ENCODE results near the gene KCNQ2. TPM values are rescaled to one million over a fixed set of nuclear protein-coding genes. Genes with fewer than 3 reads are reported as not detected.

Gene KCNQ2
- total RNA-seq, 4 donors from 2014 or later = not detected

DNA sequence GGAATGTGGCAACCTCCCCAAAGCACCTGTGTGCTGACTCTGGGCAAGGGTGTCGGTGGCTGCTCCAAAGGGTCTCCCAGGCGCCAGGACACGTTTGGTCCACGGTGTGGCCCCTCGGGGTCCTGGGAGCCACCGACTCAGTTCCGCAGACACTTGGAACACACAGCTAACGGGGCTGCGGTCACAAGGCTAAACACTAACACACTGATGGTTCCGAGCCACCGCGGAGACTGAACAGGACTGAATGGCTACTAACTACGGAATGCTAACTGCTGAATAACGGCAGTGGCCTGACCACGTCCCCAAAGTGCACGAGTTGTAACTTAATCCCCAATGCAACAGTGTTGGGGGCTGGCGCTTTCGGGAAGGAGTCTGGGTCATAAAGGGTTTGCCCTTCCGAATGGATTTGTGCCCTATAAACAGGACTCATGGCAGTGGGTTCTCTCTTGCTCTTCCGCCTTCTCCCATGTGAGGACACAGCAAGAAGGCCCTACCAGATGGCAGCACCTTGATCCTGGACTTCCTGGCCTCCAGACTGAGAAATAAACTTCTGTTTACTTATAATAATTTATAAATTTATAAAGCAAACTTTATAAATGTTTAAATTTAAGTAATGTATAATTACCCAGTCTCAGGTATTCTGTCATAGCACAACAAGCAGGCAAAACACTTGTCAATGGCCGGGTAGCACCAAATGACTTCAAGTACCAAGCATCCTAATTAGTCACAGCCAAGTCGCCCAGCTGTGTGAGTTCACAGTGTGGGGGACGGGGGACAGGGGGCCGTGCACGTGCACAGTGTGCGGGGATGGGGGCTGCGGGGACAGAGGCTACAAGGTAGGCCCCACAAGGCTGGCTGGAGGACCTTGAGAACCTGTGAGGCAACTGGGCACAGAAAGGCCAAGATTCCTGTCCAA is 28.7 kb upstream of the KCNQ2 start:
- DNase-seq (ENCODE audit: low spot score) (no peak), ATAC-seq (ENCODE audit: low FRiP score) (no peak)
- TF ChIP-seq, protein P1, sequence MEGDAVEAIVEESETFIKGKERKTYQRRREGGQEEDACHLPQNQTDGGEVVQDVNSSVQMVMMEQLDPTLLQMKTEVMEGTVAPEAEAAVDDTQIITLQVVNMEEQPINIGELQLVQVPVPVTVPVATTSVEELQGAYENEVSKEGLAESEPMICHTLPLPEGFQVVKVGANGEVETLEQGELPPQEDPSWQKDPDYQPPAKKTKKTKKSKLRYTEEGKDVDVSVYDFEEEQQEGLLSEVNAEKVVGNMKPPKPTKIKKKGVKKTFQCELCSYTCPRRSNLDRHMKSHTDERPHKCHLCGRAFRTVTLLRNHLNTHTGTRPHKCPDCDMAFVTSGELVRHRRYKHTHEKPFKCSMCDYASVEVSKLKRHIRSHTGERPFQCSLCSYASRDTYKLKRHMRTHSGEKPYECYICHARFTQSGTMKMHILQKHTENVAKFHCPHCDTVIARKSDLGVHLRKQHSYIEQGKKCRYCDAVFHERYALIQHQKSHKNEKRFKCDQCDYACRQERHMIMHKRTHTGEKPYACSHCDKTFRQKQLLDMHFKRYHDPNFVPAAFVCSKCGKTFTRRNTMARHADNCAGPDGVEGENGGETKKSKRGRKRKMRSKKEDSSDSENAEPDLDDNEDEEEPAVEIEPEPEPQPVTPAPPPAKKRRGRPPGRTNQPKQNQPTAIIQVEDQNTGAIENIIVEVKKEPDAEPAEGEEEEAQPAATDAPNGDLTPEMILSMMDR (IDR thresholded peaks at IDR 0.05) = no peak

DNA sequence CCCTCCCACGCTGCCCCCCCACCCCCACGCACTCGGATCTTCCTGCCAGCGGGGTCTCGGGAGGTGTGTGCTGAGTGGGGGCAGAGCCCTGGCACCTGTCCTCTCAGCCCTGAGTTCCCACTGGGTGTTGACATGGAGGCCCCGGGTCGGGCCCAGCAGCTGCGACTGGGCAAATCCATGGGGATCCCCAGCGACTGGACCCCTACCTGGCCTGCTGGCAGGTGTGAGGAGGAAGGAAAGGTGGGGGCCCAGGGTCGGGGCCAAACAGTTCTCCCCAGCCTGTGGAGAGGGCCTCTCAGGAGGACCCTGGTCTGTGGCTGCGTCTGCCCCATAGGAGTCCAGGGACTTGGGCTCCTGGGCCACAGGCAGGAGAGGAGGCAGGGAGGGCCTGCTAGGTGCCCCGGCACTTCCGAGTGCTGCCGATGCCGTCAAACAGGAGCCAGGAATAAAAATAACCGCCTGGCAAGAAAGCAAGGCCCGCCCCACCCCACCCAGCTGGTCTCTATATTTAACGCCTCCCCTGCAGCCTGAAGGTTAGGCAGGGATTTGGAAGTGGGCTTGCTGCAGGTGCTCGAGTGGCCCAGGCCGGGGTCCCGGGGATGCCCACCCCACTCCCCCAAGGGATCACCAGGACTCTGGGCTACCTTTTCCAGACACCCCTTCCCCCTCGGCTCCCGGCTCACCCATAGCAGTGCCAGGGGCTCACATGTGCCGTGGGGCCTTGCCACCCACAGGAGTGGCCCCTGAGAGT is 27.9 kb upstream of the KCNQ2 start:
- DNase-seq (ENCODE audit: low spot score) (no peak), ATAC-seq (ENCODE audit: low FRiP score) (no peak)
- TF ChIP-seq, protein P1 (IDR thresholded peaks at IDR 0.05) = no peak

DNA sequence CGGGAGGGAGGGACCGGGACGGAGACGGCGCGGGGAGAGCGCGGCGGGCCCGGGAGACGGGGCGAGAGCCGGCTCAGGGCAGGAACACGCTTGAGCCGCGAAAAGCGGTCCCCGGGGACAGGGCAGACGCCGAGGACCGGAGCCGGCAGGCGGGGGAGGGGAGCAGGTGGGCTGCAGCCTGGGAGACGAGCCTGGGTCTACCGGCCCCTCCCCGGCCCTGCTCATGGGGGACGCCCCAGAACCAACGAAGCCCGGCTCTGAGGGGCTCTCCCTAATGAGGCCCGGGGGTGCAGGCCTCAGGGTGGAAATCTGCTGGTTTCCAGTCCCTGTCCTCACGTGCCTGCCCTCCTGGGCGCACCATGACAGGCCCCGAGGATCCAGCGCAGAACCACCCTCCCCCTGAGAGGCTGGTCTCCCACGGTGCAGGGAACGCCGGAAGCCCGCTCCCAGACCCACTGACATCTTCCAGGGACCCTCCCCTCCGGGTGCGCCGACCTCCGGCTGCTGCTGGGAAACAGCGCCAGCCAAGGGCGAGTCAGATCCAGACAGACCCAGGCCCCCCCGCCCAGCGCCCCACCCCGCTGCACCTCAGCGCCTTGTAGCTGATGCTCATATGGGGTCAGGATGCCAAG is 27.0 kb upstream of the KCNQ2 start:
- ATAC-seq (ENCODE audit: low FRiP score) (no peak), DNase-seq (ENCODE audit: low spot score) (no peak)
- TF ChIP-seq, protein P1 (IDR thresholded peaks at IDR 0.05) = no peak

DNA sequence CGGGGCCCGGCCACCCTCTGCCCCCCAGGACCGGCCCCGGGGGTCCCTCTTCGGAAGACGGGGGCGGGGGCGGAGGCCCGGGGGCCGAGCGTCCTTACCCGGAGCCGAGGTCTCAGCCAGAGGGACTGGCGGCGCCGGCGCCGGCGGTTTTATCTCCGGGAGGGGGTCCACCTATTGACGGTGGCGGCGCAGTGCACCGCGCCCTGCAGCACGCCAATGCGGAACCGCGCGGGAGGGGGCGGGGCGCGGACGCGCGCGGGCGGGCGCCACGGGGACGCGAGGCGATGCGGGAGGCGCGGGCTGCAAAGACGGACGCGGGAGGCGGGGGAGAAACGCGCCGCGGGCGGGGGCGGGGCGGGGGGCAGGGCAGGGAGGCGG is 26.5 kb upstream of the KCNQ2 start, which contains the start of gene EEF1A2:
Gene EEF1A2, minus strand, starts transcription at position 124 of the 378 bp plus-strand sequence. CDS start 1,320 bp downstream, outside the sequence.
- TF ChIP-seq, protein P1 (IDR thresholded peaks at IDR 0.05) = no peak
- DNase-seq (ENCODE audit: low spot score) = no peak
- no peak for ATAC-seq (ENCODE audit: low FRiP score)

DNA sequence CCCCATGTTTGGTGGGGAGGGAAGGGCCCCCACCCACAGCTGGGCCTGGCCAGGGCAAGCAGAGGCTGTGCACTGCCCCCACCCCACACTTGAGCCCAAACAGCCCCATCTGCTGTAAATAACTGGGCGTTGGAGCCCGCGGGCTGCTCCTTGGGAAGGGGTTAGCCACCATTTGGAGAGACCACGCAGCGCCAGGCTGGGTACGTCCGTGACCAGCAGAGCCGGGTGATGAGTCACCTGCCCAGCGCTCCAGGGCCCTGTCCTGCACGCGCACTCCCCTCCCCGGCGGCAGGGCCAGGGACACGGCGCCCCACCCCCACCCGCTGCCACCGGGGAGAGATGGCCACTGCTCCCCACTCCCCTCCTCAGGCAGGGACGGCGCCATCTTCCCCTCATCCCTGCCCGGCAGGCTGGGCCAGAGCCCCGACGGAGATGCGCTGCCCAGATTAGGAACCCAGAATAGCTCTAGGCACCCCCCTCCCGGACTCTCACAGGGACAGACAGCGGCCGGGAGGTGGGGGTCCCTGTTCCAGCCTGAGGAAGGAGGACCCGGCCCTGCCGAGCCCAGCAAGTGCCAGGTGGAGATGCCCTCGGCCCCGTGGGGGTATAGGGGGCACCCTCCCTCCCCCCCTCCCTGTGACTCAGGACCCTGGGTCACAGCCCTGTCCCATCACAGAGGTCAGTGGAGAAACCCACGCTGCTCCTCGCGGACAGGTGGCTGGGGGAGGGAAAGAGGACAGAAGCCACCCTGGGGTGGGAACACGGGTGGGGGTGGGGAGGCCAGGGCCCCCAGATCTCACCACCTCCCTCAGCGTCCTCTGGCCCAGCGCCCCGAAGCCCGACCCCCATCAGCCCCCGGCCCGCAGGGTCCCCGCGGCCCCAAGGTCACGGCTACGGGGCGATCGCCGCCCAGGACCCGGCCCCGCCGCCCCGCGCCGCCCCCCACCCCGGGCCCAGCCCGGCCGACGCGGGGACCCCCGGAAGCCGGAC is 25.8 kb upstream of the KCNQ2 start:
- DNase-seq (ENCODE audit: low spot score) = no peak
- TF ChIP-seq, protein P1 (IDR thresholded peaks at IDR 0.05) = no peak
- no peak for ATAC-seq (ENCODE audit: low FRiP score)
